Esophagus muscularis mucosa (tissue), 4 donors: ENCODE measurements around the gene MCAT. TPM values are rescaled to one million over a fixed set of nuclear protein-coding genes. Genes with fewer than 3 reads are reported as not detected.
"Not testable (repeated sequence)": the region's sequence is repeated elsewhere in the genome, so short reads cannot be mapped to it uniquely, and the experiment has no call there.

Source experiments
- DNase-seq: peaks from one replicate; pipeline ENCODE4 v3.0.0-alpha.2; 2017; ENCODE audit errors: extremely low spot score
- H3K27ac ChIP-seq, 4 donors: fragments of 200-600 bp; sonication (generic); replicated peaks in 1 of 4; 1 replicate in 3 of 4; 2 replicates in 1 of 4; pipeline ENCODE4 v1.5.1; 2016 to 2019; ENCODE audit warnings: mild to moderate bottlenecking in 1 of 4
- H3K27me3 ChIP-seq, 4 donors: fragments of 200-600 bp; sonication (generic); one replicate each; pipeline versions ENCODE4 v1.5.1 to v1.6.0; 2016 to 2019
- H3K36me3 ChIP-seq, 4 donors: fragments of 200-600 bp; sonication (generic); one replicate each; pipeline ENCODE4 v1.5.1; 2016 to 2019
- H3K4me1 ChIP-seq, 4 donors: fragments of 200-600 bp; sonication (generic); one replicate each; pipeline ENCODE4 v1.5.1; 2016 to 2019
- H3K4me3 ChIP-seq, 4 donors: fragments of 200-600 bp; sonication (generic); 1 replicate in 2 of 4; 2 replicates in 2 of 4; pipeline ENCODE4 v1.5.1; 2016 to 2019; ENCODE audit warnings: mild to moderate bottlenecking in 4 of 4, moderate library complexity in 1 of 4
- H3K9me3 ChIP-seq, 4 donors: fragments of 200-600 bp; sonication (generic); 1 replicate in 3 of 4; 2 replicates in 1 of 4; pipeline ENCODE4 v1.5.1; 2016 to 2019
- CTCF ChIP-seq, 3 experiments: fragments of 200-600 bp in 2 of 3; fragments of 450-650 bp in 1 of 3; sonication (generic) in 2 of 3; IDR thresholded peaks; one replicate each; pipeline ENCODE4 v1.5.1; 2017 to 2019; ENCODE audit warnings: antibody characterized with exemption in 3 of 3, mild to moderate bottlenecking in 2 of 3, moderate library complexity in 1 of 3
- EP300 ChIP-seq: sonication (generic); formaldehyde crosslinking; IDR thresholded peaks from one replicate; pipeline ENCODE4 v1.6.1; 2017; ENCODE audit warnings: antibody characterized with exemption
- POLR2A ChIP-seq: fragments of 450-650 bp; IDR thresholded peaks from one replicate; pipeline ENCODE4 v1.6.1; 2017; ENCODE audit warnings: antibody characterized with exemption, moderate library complexity, mild to moderate bottlenecking, low read depth
- POLR2AphosphoS5 ChIP-seq, 2 donors: sonication (generic); formaldehyde crosslinking; IDR thresholded peaks; one replicate each; pipeline ENCODE4 v1.6.1; 2017; ENCODE audit warnings: antibody characterized with exemption in 2 of 2
- WGBS: methylation state at CpG from one replicate; pipeline ENCODE4 v1.1.5; 2018; 5-methylcytosine and 5-hydroxymethylcytosine counted together
- intact Hi-C: fragments of 100-400 bp; cut with DNase I; formaldehyde crosslinking; loops from one replicate; pipeline ENCODE4 v1.15.1; 2023
- total RNA-seq, 4 donors: library from RNA; depleted of rRNA; stranded (reverse); fragments of >200 nt; gene quantifications; one replicate each; pipeline versions ENCODE4 v1.1.0 to v1.2.1, GENCODE V29; 2016

MCAT gene
- total RNA-seq, 4 donors from 2014 or later: 15.8 to 32.1 (median 22.7) TPM

GRCh38 chr22:43148581-43148980 lies 5.4 kb upstream of the MCAT start:
- H3K36me3 ChIP-seq: no peaks in the 10 kb centered on the region
- peaks cover 14 to 32% (median 29%) of the 10 kb centered on the region in 4 donors for H3K4me1 ChIP-seq
- TF ChIP-seq CTCF (IDR thresholded peaks at IDR 0.05) (no peak), POLR2AphosphoS5 (IDR thresholded peaks at IDR 0.05) (no peak), POLR2A (no peak), EP300 (no peak)
- no peak for DNase-seq
- no peak overlapping the region for H3K4me3 ChIP-seq
- no peaks in the 10 kb centered on the region for H3K9me3 ChIP-seq
- no peak overlapping the region for H3K27ac ChIP-seq
- H3K27me3 ChIP-seq: no peaks in the 10 kb centered on the region
- 57% methylated on average over 3 of the region's 6 CpGs for WGBS
- intact Hi-C loops: no loop called here

GRCh38 chr22:43147821-43148220 lies 4.6 kb upstream of the MCAT start:
- H3K27ac ChIP-seq: peak overlapping the region in 1 of 4 donors; percentile 13
- no peaks in the 10 kb centered on the region for H3K9me3 ChIP-seq
- no peaks in the 10 kb centered on the region for H3K36me3 ChIP-seq
- no peak for DNase-seq
- intact Hi-C loops: no loop called here
- H3K27me3 ChIP-seq: no peaks in the 10 kb centered on the region
- peaks cover 15 to 30% (median 28%) of the 10 kb centered on the region in 4 donors for H3K4me1 ChIP-seq
- 66% methylated on average over 8 of the region's 8 CpGs for WGBS
- no peak overlapping the region for H3K4me3 ChIP-seq
- TF ChIP-seq POLR2AphosphoS5 (IDR thresholded peaks at IDR 0.05) (no peak), CTCF (IDR thresholded peaks at IDR 0.05) (no peak), EP300 (no peak), POLR2A (no peak)

GRCh38 chr22:43146332-43146731 lies 3.1 kb upstream of the MCAT start:
- H3K9me3 ChIP-seq, intact Hi-C loops, H3K4me3 ChIP-seq, H3K36me3 ChIP-seq, H3K27me3 ChIP-seq, DNase-seq, H3K27ac ChIP-seq: not testable (repeated sequence)
- H3K4me1 ChIP-seq: peaks cover 25 to 31% (median 29%) of the 10 kb centered on the region in 4 donors
- WGBS: 84% methylated on average over 15 of the region's 15 CpGs

- H3K27me3 ChIP-seq, H3K27ac ChIP-seq, H3K4me3 ChIP-seq, H3K9me3 ChIP-seq, intact Hi-C loops, H3K36me3 ChIP-seq, DNase-seq: not testable (repeated sequence)
- peaks cover 21 to 32% (median 26%) of the 10 kb centered on the region in 4 donors for H3K4me1 ChIP-seq
- WGBS: 89% methylated on average over 8 of the region's 8 CpGs
These were observed 2.2 kb upstream of the MCAT start for GRCh38 chr22:43145371-43145770.

GRCh38 chr22:43144949-43145348 lies 1.8 kb upstream of the MCAT start:
- Histone ChIP-seq H3K27ac (no peak overlapping the region), H3K4me1 (peaks cover 21 to 34% (median 26%) of the 10 kb centered on the region in 4 donors), H3K4me3 (no peak overlapping the region), H3K27me3 (no peaks in the 10 kb centered on the region), H3K9me3 (no peaks in the 10 kb centered on the region), H3K36me3 (peaks cover 9 to 14% (median 11%) of the 10 kb centered on the region in 4 donors)
- TF ChIP-seq POLR2AphosphoS5 (IDR thresholded peaks at IDR 0.05) (no peak), CTCF (IDR thresholded peaks at IDR 0.05) (no peak), POLR2A (no peak), EP300 (no peak)
- 82% methylated on average over 3 of the region's 3 CpGs for WGBS
- intact Hi-C loops: no loop called here
- DNase-seq: no peak

GRCh38 chr22:43136801-43137200 lies 6.4 kb downstream of the MCAT start:
- Histone ChIP-seq H3K27me3 (no peaks in the 10 kb centered on the region), H3K27ac (no peak overlapping the region), H3K36me3 (peaks cover 40 to 93% (median 88%) of the 10 kb centered on the region in 4 donors), H3K9me3 (no peaks in the 10 kb centered on the region), H3K4me3 (no peak overlapping the region), H3K4me1 (peaks cover 10 to 26% (median 21%) of the 10 kb centered on the region in 4 donors)
- no peak for TF ChIP-seq POLR2AphosphoS5 (IDR thresholded peaks at IDR 0.05)
- no peak for TF ChIP-seq EP300
- no peak for TF ChIP-seq CTCF (IDR thresholded peaks at IDR 0.05)
- no peak for TF ChIP-seq POLR2A
- no peak for DNase-seq
- 78% methylated on average over 10 of the region's 10 CpGs for WGBS
- intact Hi-C loops: no loop called here
